Measurements from ENCODE around the gene GPR161. TPM values are rescaled to one million over a fixed set of nuclear protein-coding genes. Genes with fewer than 3 reads are reported as not detected.

The GPR161 gene
- polyA plus RNA-seq, 1 experiment, result 20.4 TPM

DNA sequence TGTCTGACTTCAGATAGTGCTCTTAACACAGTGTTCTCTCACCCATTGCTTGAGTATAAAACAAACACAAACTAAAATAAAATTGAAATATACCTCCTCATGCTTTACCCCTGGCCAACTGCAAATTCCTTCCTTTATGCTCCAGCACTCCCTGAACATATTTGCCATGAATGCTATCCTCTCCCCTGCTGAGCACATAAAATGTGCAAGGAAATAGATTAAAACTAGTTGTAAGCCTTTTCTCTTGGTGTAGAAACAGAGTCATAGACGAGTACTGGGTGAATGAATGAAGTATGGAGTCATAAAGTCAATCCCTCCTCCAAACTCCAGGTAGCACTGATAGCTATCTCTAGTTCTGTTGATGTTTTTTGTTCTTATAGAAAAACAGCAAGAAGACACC lies 2.6 kb downstream of the GPR161 start:
- Histone ChIP-seq H3K36me3 (ENCODE audit: control insufficient read depth, insufficient read depth, low read length) (peaks cover 1% of the 10 kb centered on the region; the same call in 1 of the 2 replicates), H3K4me3 (ENCODE audit: low read depth, low read length) (no peak overlapping the region), H3K27me3 (ENCODE audit: control insufficient read depth, insufficient read depth, low read length) (no peaks in the 10 kb centered on the region)
- POLR2A ChIA-PET, result no interaction called here
- CTCF ChIA-PET, result interaction anchor here (1.2 to 2.5 kb wide), 3 partner anchors 11 to 13 kb away, joined by 5 to 9 read pairs (median 6); no protein-coding TSS in a partner anchor
- no peak for DNase-seq (ENCODE audit: low read depth)
- TF ChIP-seq, protein P1, sequence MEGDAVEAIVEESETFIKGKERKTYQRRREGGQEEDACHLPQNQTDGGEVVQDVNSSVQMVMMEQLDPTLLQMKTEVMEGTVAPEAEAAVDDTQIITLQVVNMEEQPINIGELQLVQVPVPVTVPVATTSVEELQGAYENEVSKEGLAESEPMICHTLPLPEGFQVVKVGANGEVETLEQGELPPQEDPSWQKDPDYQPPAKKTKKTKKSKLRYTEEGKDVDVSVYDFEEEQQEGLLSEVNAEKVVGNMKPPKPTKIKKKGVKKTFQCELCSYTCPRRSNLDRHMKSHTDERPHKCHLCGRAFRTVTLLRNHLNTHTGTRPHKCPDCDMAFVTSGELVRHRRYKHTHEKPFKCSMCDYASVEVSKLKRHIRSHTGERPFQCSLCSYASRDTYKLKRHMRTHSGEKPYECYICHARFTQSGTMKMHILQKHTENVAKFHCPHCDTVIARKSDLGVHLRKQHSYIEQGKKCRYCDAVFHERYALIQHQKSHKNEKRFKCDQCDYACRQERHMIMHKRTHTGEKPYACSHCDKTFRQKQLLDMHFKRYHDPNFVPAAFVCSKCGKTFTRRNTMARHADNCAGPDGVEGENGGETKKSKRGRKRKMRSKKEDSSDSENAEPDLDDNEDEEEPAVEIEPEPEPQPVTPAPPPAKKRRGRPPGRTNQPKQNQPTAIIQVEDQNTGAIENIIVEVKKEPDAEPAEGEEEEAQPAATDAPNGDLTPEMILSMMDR (IDR thresholded peaks at IDR 0.05; ENCODE audit: insufficient read depth, low read depth, low read length), result no peak

DNA sequence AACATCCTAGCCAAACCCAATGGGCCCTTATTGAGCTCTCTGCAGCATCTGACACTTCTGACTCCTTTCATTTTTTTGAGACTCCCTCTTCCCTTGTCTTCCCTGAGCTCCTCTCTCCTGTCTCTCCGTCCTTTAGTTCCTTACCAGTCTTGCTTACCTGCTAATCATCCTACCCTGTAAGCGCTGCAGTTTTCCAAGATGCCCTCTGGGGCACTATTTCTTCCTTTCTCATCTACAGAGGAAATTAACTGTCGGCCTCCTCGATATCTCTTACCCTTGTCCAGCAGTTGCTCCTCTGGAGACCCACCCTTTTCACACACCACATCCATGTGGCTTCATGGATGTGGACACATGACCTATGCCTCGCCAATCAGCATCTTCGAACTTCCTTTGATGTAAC lies 6.8 kb downstream of the GPR161 start:
- TF ChIP-seq, protein P1 (IDR thresholded peaks at IDR 0.05; ENCODE audit: insufficient read depth, low read depth, low read length), result no peak
- POLR2A ChIA-PET, result no interaction called here
- DNase-seq (ENCODE audit: low read depth), result no peak
- no peak overlapping the region for H3K4me3 ChIP-seq (ENCODE audit: low read depth, low read length)
- CTCF ChIA-PET, result interaction anchor here (1.0 to 1.9 kb wide), 3 partner anchors 9 to 47 kb away, joined by 3 to 5 read pairs (median 4); no protein-coding TSS in a partner anchor
- H3K36me3 ChIP-seq (ENCODE audit: control insufficient read depth, insufficient read depth, low read length), result peaks cover 1% of the 10 kb centered on the region; the same call in 1 of the 2 replicates
- H3K27me3 ChIP-seq (ENCODE audit: control insufficient read depth, insufficient read depth, low read length), result no peaks in the 10 kb centered on the region

DNA sequence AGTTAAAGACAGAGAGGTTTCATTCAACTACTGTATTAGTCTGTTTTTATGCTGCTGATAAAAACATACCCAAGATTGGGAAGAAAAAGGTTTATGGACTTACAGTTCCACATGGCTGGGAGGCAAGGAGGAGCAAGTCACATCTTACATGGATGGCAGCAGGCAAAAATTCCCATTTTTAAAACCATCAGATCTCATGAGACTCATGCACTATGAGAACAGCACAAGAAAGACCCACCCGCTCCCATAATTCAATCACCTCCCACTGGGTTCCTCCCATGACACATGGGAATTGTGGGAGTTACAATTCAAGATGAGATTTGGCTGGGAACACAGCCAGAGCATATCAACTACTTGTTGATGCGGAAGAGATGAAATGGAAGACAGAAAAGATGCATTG lies 9.2 kb downstream of the GPR161 start:
- Histone ChIP-seq H3K4me3 (ENCODE audit: low read depth, low read length) (no peak overlapping the region), H3K27me3 (ENCODE audit: control insufficient read depth, insufficient read depth, low read length) (no peaks in the 10 kb centered on the region), H3K36me3 (ENCODE audit: control insufficient read depth, insufficient read depth, low read length) (peaks cover 1% of the 10 kb centered on the region)
- ChIA-PET CTCF (interaction anchor here (0.9 to 1.8 kb wide), 2 partner anchors 42 to 46 kb away, joined by 3 read pairs; no protein-coding TSS in a partner anchor), POLR2A (no interaction called here)
- no peak for DNase-seq (ENCODE audit: low read depth)
- TF ChIP-seq, protein P1 (IDR thresholded peaks at IDR 0.05; ENCODE audit: insufficient read depth, low read depth, low read length), result no peak

DNA sequence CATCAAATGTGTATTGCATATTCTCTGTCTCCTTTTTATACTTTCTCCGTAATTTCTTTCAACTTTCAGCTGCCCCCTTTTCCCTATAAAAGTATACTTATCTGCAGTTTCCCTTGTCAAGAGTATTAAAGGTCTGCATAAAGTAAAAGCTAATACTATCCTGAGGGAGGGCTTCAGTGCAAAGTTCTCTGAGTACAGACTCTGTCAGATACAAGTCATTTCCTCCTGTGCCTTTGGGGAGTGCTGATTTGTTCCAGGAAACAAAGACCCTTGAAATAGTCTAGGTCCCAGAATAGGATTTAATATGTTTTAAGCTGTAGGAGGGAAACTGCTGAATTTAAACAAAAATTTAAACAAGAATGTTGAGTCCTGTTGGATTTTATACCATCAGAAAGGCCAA lies 11.7 kb downstream of the GPR161 start:
- DNase-seq (ENCODE audit: low read depth), result no peak
- POLR2A ChIA-PET, result no interaction called here
- TF ChIP-seq, protein P1 (IDR thresholded peaks at IDR 0.05; ENCODE audit: insufficient read depth, low read depth, low read length), result no peak
- H3K4me3 ChIP-seq (ENCODE audit: low read depth, low read length), result no peak overlapping the region
- peaks cover 1% of the 10 kb centered on the region for H3K36me3 ChIP-seq (ENCODE audit: control insufficient read depth, insufficient read depth, low read length)
- H3K27me3 ChIP-seq (ENCODE audit: control insufficient read depth, insufficient read depth, low read length), result no peaks in the 10 kb centered on the region
- CTCF ChIA-PET, result no interaction called here

DNA sequence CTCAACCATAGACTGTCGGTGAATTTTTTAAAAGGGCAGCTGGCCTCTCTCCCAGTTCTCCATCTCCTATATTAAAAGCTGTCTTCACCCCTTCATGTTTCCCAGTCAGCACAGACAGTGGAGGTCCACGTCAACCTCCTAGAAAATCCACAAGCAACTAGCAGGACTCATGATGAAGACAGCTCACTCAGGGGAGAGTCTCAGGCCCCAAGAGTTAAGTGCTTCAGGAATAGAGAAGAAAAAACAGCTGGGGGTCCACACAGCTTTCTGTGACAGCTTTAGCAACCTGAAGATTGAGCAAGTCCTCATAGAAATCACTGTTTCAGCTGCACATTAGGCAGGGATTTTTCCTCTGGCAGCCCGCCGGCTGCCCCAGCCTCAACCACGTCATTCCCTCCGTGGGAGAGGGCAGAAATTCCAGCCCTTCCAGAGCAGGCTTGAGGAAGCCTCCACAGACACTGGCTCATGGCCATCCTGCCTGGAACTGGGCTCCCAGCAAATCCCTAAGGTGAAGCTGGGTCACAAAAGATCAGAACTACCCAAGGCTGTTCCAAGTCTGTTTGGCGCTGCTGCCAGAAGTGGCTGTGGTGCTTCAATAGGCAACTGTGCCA lies 15.2 kb downstream of the GPR161 start:
- ChIA-PET POLR2A (no interaction called here), CTCF (interaction anchor here (1.0 to 1.5 kb wide), 2 partner anchors 9 to 14 kb away, joined by 5 read pairs; no protein-coding TSS in a partner anchor)
- H3K27me3 ChIP-seq (ENCODE audit: control insufficient read depth, insufficient read depth, low read length), result no peaks in the 10 kb centered on the region
- H3K36me3 ChIP-seq (ENCODE audit: control insufficient read depth, insufficient read depth, low read length), result no peaks in the 10 kb centered on the region; the same call in 1 of the 2 replicates
- DNase-seq (ENCODE audit: low read depth), result peak; percentile 30
- TF ChIP-seq, protein P1 (IDR thresholded peaks at IDR 0.05; ENCODE audit: insufficient read depth, low read depth, low read length), result no peak
- no peak overlapping the region for H3K4me3 ChIP-seq (ENCODE audit: low read depth, low read length)
